ENCODE results near the gene TKT. TPM values are rescaled to one million over a fixed set of nuclear protein-coding genes. Genes with fewer than 3 reads are reported as not detected.
A peak's percentile ranks its signal among the peaks of the same experiment; 100 is the strongest.
"Not testable (repeated sequence)": the region's sequence is repeated elsewhere in the genome, so short reads cannot be mapped to it uniquely, and the experiment has no call there.

TKT gene, protein sequence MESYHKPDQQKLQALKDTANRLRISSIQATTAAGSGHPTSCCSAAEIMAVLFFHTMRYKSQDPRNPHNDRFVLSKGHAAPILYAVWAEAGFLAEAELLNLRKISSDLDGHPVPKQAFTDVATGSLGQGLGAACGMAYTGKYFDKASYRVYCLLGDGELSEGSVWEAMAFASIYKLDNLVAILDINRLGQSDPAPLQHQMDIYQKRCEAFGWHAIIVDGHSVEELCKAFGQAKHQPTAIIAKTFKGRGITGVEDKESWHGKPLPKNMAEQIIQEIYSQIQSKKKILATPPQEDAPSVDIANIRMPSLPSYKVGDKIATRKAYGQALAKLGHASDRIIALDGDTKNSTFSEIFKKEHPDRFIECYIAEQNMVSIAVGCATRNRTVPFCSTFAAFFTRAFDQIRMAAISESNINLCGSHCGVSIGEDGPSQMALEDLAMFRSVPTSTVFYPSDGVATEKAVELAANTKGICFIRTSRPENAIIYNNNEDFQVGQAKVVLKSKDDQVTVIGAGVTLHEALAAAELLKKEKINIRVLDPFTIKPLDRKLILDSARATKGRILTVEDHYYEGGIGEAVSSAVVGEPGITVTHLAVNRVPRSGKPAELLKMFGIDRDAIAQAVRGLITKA
- total RNA-seq = 511 TPM

DNA sequence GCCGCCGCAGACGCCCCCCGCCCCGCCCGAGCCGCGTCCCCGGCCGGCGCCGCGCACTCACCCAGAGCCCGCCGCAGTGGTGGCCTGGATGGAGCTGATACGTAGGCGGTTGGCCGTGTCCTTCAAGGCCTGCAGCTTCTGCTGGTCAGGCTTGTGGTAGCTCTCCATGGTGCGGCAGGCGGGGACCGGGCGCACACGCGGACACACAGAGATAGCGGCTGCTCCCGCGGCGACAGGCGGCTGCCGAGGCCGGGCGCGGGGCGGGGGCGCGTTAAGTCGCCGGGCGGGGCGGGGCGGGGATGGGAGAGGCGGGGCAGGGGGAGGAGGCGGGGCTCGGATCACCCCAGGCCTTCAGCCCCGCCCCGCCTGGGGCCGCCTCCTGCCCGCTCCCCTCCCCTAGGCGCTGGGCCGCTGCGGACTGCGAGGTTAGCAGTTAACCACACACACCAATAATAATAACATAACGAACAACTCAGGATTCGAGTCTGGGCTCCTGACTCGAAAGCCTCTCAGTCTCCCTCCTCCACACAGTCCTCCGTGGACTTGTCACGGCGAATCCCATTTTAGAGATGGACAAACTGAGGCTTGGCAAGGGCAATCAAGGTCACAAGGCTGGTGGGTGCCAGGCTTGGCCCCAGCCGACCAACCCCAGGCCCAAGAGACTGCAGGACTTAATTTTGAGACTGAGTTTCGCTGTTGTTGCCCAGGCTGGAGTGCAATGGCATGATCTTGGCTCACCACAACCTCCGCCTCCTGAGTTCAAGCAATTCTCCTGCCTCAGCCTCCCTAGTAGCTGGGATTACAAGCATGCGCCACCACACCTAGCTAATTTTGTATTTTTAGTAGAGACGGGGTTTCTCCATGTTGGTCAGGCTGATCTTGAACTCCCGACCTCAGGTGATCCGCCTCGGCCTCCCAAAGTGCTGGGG lies at the start of gene TKT:
Gene TKT (minus strand): TSS at position 248 of the 929 bp plus-strand sequence. CDS start 80 bp downstream, at position 168.
- Histone ChIP-seq H3K27me3 (ENCODE audit: insufficient read depth, low read length) (no peaks in the 10 kb centered on the region), H3K4me3 (ENCODE audit: low read length) (peak within 1 kb of the TSS; percentile 92), H3K9me3 (ENCODE audit: low read depth, low read length) (no peaks in the 10 kb centered on the region), H3K4me1 (ENCODE audit: insufficient read depth, low read length) (peaks cover 51% of the 10 kb centered on the region)

DNA sequence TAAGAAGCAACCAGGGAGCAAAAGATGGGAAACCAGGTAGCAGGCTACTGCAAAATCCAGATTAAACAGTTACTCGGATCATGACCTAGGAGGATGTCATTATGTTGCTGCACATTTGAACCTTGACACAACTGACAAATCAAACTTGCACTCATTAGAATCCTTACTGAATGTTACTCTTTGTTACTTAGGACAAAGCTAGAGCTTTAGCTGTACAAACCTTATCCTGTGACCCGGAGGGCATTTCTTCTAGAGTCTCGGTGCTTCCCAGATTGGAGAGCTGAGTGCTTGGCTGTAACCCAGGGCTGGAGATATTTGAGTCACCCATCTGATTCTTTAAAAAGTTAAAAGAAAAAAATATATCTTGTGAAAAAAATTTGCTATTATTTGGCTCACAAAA lies 48.1 kb upstream of the TKT start:
- H3K27me3 ChIP-seq (ENCODE audit: insufficient read depth, low read length) = no peaks in the 10 kb centered on the region
- H3K9me3 ChIP-seq (ENCODE audit: low read depth, low read length) = no peaks in the 10 kb centered on the region
- no peak overlapping the region for H3K4me3 ChIP-seq (ENCODE audit: low read length)
- no peaks in the 10 kb centered on the region for H3K4me1 ChIP-seq (ENCODE audit: insufficient read depth, low read length)

DNA sequence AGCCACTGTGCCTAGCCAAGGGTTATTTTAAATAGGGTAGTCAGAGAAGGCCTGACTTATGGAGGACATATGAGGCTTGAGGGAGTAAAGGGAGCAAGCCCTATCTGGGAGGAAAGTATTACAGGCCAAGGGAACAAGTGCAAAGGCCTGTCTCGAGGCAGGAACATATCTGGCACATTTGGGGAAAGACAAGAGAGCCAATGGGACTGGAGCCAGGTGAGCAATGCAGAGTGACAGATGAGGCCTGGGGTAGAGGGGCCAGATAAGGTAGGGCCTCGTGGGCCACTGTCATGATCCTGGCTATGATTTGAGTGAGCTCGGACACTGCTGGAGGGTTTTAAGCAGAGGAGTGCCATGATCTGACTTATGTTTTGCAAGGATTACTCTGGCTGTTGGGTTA lies 47.7 kb upstream of the TKT start:
- Histone ChIP-seq H3K4me1 (ENCODE audit: insufficient read depth, low read length) (no peaks in the 10 kb centered on the region), H3K9me3 (ENCODE audit: low read depth, low read length) (no peaks in the 10 kb centered on the region), H3K4me3 (ENCODE audit: low read length) (no peak overlapping the region), H3K27me3 (ENCODE audit: insufficient read depth, low read length) (no peaks in the 10 kb centered on the region)

DNA sequence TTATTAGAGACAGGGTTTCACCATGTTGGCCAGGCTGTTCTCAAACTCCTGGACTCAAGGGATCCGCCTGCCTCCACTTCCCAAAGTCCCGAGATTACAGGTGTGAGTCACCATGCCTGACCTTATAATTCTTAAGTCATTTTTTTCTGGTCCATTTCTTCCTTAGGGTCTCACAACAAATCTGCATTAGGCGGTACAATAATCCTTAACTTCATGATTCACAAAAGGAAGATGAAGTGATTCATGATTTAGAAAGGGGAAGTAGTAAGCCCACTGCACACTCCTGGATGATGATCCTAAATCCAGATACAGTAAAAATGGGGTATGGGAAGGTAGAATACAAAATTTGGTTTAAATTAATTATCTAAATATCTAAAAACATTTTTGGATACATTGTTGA lies 45.0 kb upstream of the TKT start:
- Histone ChIP-seq H3K9me3 (ENCODE audit: low read depth, low read length) (no peaks in the 10 kb centered on the region), H3K27me3 (ENCODE audit: insufficient read depth, low read length) (no peaks in the 10 kb centered on the region), H3K4me3 (ENCODE audit: low read length) (no peak overlapping the region), H3K4me1 (ENCODE audit: insufficient read depth, low read length) (no peaks in the 10 kb centered on the region)

DNA sequence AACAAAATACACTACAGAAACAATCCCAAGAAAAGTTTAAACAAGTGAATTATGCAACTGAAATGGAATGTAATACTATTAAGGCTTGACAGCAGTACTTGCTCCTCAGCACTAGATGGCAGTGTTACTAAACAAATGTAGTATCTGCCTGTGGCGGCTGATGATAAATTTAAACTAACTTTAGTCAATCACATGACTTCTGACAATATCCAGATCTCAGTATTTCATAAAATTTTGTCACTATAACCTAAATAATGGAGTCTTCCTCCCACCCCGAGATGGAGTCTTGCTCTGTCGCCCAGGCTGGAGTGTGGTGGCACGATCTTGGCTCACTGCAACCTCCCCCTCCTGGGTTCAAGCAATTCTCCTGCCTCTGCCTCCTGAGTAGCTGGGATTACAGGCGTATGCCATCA lies 43.8 kb upstream of the TKT start:
- H3K27me3 ChIP-seq (ENCODE audit: insufficient read depth, low read length); H3K4me1 ChIP-seq (ENCODE audit: insufficient read depth, low read length); H3K9me3 ChIP-seq (ENCODE audit: low read depth, low read length); H3K4me3 ChIP-seq (ENCODE audit: low read length): not testable (repeated sequence)

DNA sequence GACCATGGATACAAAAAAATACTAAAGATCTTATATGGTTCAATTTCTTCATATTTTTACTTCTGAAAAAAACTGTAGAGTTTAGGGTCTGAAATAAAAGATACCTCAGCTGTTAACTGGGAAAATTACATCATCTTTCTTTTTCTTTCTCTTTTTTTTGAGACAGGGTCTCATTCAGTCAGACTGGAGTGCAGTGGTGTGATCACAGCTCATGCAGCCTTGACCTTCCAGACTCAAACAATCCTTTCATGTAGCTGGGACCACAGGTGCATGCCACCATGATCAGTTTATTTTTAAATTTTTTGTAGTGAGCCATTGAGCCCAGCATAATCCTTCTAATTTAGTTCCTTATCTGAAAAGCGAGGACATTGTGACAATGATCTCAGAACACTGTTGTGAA lies 39.6 kb upstream of the TKT start:
- Histone ChIP-seq H3K4me3 (ENCODE audit: low read length) (no peak overlapping the region), H3K27me3 (ENCODE audit: insufficient read depth, low read length) (no peaks in the 10 kb centered on the region), H3K4me1 (ENCODE audit: insufficient read depth, low read length) (no peaks in the 10 kb centered on the region), H3K9me3 (ENCODE audit: low read depth, low read length) (no peaks in the 10 kb centered on the region)

DNA sequence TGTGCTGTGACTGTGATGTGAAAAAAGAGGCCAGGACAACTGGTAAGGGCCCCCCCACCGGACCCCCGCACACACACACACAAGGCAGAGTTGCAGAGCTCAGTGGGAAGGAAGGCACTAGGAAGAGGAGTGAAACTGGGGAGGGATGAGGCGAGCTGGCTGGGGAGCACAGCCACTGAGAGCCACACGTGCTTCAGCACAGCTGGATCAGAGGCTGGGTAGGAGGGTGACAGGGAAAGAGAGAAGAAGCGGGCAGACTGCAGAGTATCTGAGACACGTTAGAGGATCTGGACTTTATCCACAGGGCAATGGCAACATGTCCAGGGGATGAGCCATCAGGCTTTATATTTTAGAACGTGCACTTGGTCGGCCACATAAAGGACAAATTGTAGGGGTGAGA lies 38.0 kb upstream of the TKT start:
- Histone ChIP-seq H3K27me3 (ENCODE audit: insufficient read depth, low read length) (no peaks in the 10 kb centered on the region), H3K9me3 (ENCODE audit: low read depth, low read length) (no peaks in the 10 kb centered on the region), H3K4me1 (ENCODE audit: insufficient read depth, low read length) (no peaks in the 10 kb centered on the region), H3K4me3 (ENCODE audit: low read length) (no peak overlapping the region)

DNA sequence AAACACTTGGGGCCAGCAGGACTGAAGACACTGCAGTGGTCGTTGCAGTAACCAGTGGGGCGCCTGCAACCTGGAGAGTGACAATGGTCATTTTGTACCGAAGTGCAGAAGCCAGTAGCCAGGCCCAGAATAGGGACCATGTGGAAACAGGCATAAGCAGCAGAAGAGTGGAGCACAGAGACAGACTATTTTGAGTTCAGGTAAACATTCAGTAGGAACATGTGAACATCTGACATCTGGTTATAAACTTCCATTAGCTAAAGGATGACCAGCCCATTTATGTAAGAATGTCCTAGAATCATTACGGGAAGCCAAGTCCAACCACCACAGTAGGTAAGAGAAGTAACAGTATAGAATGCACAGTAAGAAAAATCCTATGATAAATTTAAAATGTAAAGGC lies 32.4 kb upstream of the TKT start:
- no peak overlapping the region for H3K4me3 ChIP-seq (ENCODE audit: low read length)
- H3K4me1 ChIP-seq (ENCODE audit: insufficient read depth, low read length) = no peaks in the 10 kb centered on the region
- H3K9me3 ChIP-seq (ENCODE audit: low read depth, low read length) = no peaks in the 10 kb centered on the region
- H3K27me3 ChIP-seq (ENCODE audit: insufficient read depth, low read length) = no peaks in the 10 kb centered on the region

DNA sequence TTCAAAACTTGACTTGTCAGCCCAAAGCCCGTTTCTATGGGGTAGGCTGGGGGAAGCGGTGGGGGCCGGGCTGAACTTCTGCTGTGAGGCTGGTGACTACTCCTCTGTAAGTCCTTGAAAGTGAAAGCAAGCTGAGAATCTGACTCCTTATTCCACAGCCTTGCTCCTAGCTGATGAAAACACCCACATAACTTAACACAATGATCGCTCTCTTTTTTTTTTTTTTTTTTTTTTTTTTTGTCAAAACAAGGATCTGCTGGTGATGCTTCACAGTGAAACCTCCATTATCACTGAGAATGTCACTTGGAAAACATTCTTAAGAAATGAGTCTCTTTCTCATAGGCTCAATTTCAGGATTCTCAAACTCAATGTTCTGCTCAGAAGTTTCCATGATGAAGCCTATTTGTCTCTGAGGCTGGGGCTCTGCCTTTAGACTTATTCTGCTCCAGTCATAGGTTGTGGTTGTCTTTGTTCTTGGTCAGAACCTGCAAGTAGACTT lies 31.4 kb upstream of the TKT start:
- no peaks in the 10 kb centered on the region for H3K27me3 ChIP-seq (ENCODE audit: insufficient read depth, low read length)
- H3K9me3 ChIP-seq (ENCODE audit: low read depth, low read length) = no peaks in the 10 kb centered on the region
- no peak overlapping the region for H3K4me3 ChIP-seq (ENCODE audit: low read length)
- H3K4me1 ChIP-seq (ENCODE audit: insufficient read depth, low read length) = no peaks in the 10 kb centered on the region

DNA sequence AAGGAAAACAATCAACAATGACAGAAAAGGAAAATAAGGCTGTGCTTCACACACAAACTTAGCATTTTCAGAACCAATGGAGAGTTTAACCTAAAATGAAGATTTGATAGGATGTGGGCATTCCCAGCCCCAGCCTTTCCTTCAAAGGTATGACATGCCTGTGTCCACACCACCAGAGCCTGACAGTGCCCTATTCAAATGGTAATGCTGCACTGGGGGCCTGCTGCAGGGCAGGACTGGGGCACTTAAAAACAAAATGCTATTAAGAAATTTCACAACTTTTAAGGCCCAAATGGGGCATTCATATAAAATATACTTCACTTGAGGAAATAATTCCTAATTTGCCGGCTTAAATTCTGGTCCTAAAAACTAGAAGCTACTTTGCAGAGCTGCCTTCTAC lies 30.9 kb upstream of the TKT start:
- H3K4me1 ChIP-seq (ENCODE audit: insufficient read depth, low read length) = no peaks in the 10 kb centered on the region
- H3K9me3 ChIP-seq (ENCODE audit: low read depth, low read length) = no peaks in the 10 kb centered on the region
- no peaks in the 10 kb centered on the region for H3K27me3 ChIP-seq (ENCODE audit: insufficient read depth, low read length)
- H3K4me3 ChIP-seq (ENCODE audit: low read length) = no peak overlapping the region

DNA sequence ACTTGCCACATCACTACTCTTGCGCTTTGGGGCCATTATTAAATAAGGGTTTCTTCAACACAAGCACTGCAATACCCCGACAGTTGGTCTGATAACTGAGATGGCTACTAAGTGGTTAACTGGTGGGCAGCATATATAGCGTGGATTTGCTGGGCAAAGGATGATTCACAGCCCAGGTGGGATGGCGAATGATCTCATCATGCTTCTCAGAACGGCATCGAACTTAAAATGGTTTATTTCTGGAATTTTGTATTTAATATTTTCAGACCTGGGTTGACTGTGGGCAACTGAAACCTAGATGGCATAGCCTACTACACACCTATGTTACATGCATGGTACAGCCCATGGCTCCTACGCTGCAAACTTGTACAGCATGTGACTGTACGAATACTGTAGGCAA lies 26.8 kb upstream of the TKT start:
- Histone ChIP-seq H3K27me3 (ENCODE audit: insufficient read depth, low read length) (no peaks in the 10 kb centered on the region), H3K9me3 (ENCODE audit: low read depth, low read length) (no peaks in the 10 kb centered on the region), H3K4me3 (ENCODE audit: low read length) (no peak overlapping the region), H3K4me1 (ENCODE audit: insufficient read depth, low read length) (no peaks in the 10 kb centered on the region)

DNA sequence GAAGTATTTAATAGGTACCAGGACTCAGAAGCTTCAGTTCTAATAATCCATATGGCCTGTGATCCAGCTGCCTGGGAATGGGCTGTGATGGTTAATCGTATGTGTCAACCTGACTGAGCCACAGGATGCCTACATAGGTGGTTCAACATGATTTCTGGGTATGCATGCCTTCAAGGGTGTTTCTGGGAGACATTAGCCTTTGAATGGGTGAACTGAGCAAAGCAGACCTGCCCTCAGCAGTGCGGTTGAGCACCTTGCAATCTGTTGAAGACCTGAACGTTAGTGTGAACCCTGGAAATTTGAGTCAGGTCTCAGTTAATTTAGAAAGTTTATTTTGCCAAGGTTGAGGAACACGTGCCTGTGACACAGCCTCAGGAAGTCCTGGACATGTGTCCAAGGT lies 22.8 kb upstream of the TKT start:
- Histone ChIP-seq H3K9me3 (ENCODE audit: low read depth, low read length) (no peaks in the 10 kb centered on the region), H3K27me3 (ENCODE audit: insufficient read depth, low read length) (no peaks in the 10 kb centered on the region), H3K4me1 (ENCODE audit: insufficient read depth, low read length) (peaks cover 4% of the 10 kb centered on the region), H3K4me3 (ENCODE audit: low read length) (no peak overlapping the region)

DNA sequence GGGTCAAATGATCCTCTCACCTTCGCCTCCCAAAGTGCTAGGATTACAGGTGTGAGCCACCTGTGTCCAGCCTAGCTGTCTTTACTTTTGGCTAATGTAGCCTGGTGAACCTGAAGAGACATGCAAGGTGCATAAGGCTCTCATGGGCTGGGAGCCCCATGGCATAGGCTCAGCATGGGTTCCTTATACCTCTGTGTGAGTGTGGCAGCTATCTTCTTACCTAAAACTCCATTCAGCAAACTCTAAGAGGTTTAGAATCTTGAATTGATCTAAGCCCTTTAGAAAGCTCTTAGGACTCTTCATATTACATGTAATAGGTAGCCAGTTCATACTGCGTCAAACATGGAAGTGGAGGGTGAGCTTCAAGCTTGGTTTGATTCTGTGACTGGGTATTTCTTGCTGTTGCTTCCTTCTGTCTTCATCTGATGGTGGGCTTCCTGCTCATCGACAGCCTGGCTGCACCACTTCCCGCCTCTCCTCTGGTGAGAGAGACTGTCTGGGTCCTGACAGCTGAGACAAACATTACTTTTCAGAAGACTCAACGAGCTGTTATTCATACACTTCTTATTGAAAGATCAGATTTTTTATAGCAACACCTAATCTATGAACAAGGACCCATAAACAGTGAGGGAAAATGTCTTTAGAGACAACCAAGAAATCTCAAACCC lies 19.2 kb upstream of the TKT start:
- peaks cover 18% of the 10 kb centered on the region for H3K4me1 ChIP-seq (ENCODE audit: insufficient read depth, low read length)

DNA sequence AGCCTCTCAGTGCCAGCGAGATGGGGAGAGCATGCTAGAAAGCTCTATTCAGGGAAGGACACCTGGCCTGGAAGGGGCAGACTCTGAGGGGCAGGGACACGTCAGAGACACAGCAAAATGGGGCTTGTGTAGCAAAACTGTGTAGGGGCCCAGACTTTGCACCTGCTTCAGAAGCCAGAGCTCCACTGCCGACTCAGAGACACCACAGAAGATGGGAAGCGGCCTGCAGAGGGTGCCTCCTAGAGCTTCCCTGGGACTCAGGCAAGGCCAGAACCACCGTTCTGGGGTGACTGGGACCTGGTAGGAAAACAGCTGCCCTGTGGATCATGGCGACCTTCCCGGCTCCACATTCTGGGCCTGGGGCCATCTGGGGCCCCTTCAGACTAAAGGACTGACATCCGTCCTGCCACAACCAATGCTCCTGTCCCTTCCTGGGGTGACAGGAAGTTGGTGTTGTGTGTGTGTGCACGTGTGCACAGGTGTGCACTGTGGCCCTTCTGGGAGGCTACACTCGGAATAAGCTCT lies 17.4 kb upstream of the TKT start:
- H3K9me3 ChIP-seq (ENCODE audit: low read depth, low read length) = no peaks in the 10 kb centered on the region
- no peaks in the 10 kb centered on the region for H3K27me3 ChIP-seq (ENCODE audit: insufficient read depth, low read length)
- H3K4me3 ChIP-seq (ENCODE audit: low read length) = no peak overlapping the region
- H3K4me1 ChIP-seq (ENCODE audit: insufficient read depth, low read length) = peaks cover 36% of the 10 kb centered on the region

More for the DNA sequence above, 19.2 kb upstream of the TKT start:
- H3K27me3 ChIP-seq (ENCODE audit: insufficient read depth, low read length) = no peaks in the 10 kb centered on the region
- no peaks in the 10 kb centered on the region for H3K9me3 ChIP-seq (ENCODE audit: low read depth, low read length)
- H3K4me3 ChIP-seq (ENCODE audit: low read length) = no peak overlapping the region

All from mononuclear cell (primary cell).